HepG2 (cell line): ENCODE measurements around the gene ATXN7L2. TPM values are rescaled to one million over a fixed set of nuclear protein-coding genes. Genes with fewer than 3 reads are reported as not detected.

ENCODE experiments used
- ATAC-seq: fragments of 200-7000 bp; cut with Tn5 transposase; 3 replicates; pipeline ENCODE4 v1.9.1; 2020; ENCODE audit warnings: mild to moderate bottlenecking, moderate library complexity
- BruUV-seq: library from RNA; stranded (reverse); fragments of 400-500 nt; replicated peaks from 2 replicates; lab custom pipeline; 2021; lab: Mats Ljungman, UMichigan
- CTCF ChIA-PET: fragments of 300-600 bp; formaldehyde crosslinking; extraction: SDS; loops from one replicate; lab custom pipeline; 2021; ENCODE audit warnings: low total read pairs, inconsistent platforms, low intra/inter-chr PET ratio; lab: Yijun Ruan, JAX
- POLR2A ChIA-PET: fragments of 350-600 bp; sonication (Branson Sonifier 250); formaldehyde crosslinking; loops from one replicate; lab custom pipeline; 2020; ENCODE audit warnings: antibody characterized with exemption, inconsistent platforms; lab: Yijun Ruan, JAX
- DNase-seq: peaks from one replicate; pipeline ENCODE4 v3.0.0-alpha.2; 2015; ENCODE audit warnings: low spot score
- FAIRE-seq: peaks from 3 replicates; lab custom pipeline; 2011; peaks lifted over from hg19 to GRCh38; lab: Jason Lieb, UNC
- H2AFZ ChIP-seq: one replicate; pipeline ENCODE4 v1.6.1; 2011; ENCODE audit warnings: low read length, inconsistent platforms
- H3K27ac ChIP-seq: fragments of 300-600 bp; 3 replicates; pipeline ENCODE4 v1.8.0; 2011; ENCODE audit warnings: mixed run types, mild to moderate bottlenecking, mixed read lengths, low read length, inconsistent platforms; ENCODE audit not compliant: insufficient read depth; ENCODE audit errors: extremely low read length
- H3K27me3 ChIP-seq, 2 experiments: fragments of 200-600 bp in 1 of 2; 2 replicates in 1 of 2; 3 replicates in 1 of 2; pipeline versions ENCODE4 v1.6.0 to v1.8.0; 2011; ENCODE audit warnings: low read length in 2 of 2, mild to moderate bottlenecking in 2 of 2, moderate library complexity in 2 of 2, inconsistent platforms in 1 of 2; ENCODE audit not compliant: insufficient read depth in 2 of 2, control insufficient read depth in 1 of 2
- H3K36me3 ChIP-seq, 2 experiments: fragments of 200-600 bp in 1 of 2; replicated peaks in 1 of 2; 2 replicates in 1 of 2; 3 replicates in 1 of 2; pipeline versions ENCODE4 v1.5.1 to v1.8.0; 2011; ENCODE audit warnings: low read length in 2 of 2, inconsistent platforms in 1 of 2; ENCODE audit not compliant: insufficient read depth in 2 of 2, control insufficient read depth in 1 of 2
- H3K4me1 ChIP-seq: 2 replicates; pipeline ENCODE4 v1.5.1; 2012; ENCODE audit warnings: low read length, inconsistent platforms; ENCODE audit not compliant: insufficient read depth
- H3K4me2 ChIP-seq: 2 replicates; pipeline ENCODE4 v1.6.0; 2011; ENCODE audit warnings: low read depth, low read length, inconsistent platforms
- H3K4me3 ChIP-seq, 3 experiments: fragments of 200-600 bp in 1 of 3; sonication (generic), shearing (Covaris generic) in 1 of 3; replicated peaks in 1 of 3; 2 replicates each; pipeline ENCODE4 v1.5.1; 2011 to 2016; ENCODE audit warnings: low read length in 3 of 3, inconsistent platforms in 2 of 3, low read depth in 2 of 3, mild to moderate bottlenecking in 2 of 3, control low read depth in 1 of 3, mixed read lengths in 1 of 3; ENCODE audit not compliant: insufficient read depth in 1 of 3
- H3K79me2 ChIP-seq: one replicate; pipeline ENCODE4 v1.6.1; 2011; ENCODE audit warnings: low read length, inconsistent platforms; ENCODE audit not compliant: insufficient read depth
- H3K9ac ChIP-seq: 2 replicates; pipeline ENCODE4 v1.6.0; 2011; ENCODE audit warnings: mild to moderate bottlenecking, low read depth, low read length, inconsistent platforms; ENCODE audit not compliant: insufficient read depth
- H3K9me3 ChIP-seq: 2 replicates; pipeline ENCODE4 v1.5.1; 2012; ENCODE audit warnings: mild to moderate bottlenecking, low read length
- H4K20me1 ChIP-seq: 2 replicates; pipeline ENCODE4 v1.6.0; 2011; ENCODE audit warnings: inconsistent platforms, mild to moderate bottlenecking, low read length, moderate library complexity; ENCODE audit not compliant: insufficient read depth
- FOXK1 ChIP-seq: sonication (generic); formaldehyde crosslinking; IDR thresholded peaks from 2 replicates; pipeline ENCODE4 v1.4.0; 2020; ENCODE audit warnings: low read depth, missing genetic modification reagents, borderline replicate concordance
- JDP2 ChIP-seq: sonication (generic); formaldehyde crosslinking; IDR thresholded peaks from 2 replicates; pipeline ENCODE4 v1.8.1; 2022; ENCODE audit warnings: missing genetic modification reagents, borderline replicate concordance
- MATR3 ChIP-seq: sonication (generic); formaldehyde crosslinking; IDR thresholded peaks from 2 replicates; pipeline ENCODE4 v1.4.0; 2020; ENCODE audit warnings: missing genetic modification reagents
- PHB2 ChIP-seq: fragments of 450-650 bp; IDR thresholded peaks from 2 replicates; pipeline ENCODE4 v1.6.1; 2018; ENCODE audit not compliant: partially characterized antibody
- PITX1 ChIP-seq: sonication (generic); formaldehyde crosslinking; IDR thresholded peaks from 2 replicates; pipeline ENCODE4 v1.5.1; 2020; ENCODE audit warnings: mild to moderate bottlenecking, missing genetic modification reagents
- SALL2 ChIP-seq: sonication (generic); formaldehyde crosslinking; IDR thresholded peaks from 2 replicates; pipeline ENCODE4 v1.8.1; 2023; ENCODE audit warnings: mild to moderate bottlenecking, missing genetic modification reagents, inconsistent platforms
- SRF ChIP-seq: IDR thresholded peaks from 2 replicates; pipeline ENCODE4 v1.6.1; 2011; ENCODE audit warnings: mild to moderate bottlenecking, low read depth, low read length, moderate library complexity
- ZMYM3 ChIP-seq: sonication (generic); formaldehyde crosslinking; IDR thresholded peaks from 2 replicates; pipeline ENCODE4 v1.5.1; 2020; ENCODE audit warnings: mild to moderate bottlenecking, missing genetic modification reagents
- ZNF24 ChIP-seq: fragments of 450-650 bp; IDR thresholded peaks from 2 replicates; pipeline ENCODE4 v1.6.1; 2017; ENCODE audit warnings: antibody characterized with exemption, mild to moderate bottlenecking
- ZNF777 ChIP-seq: sonication (generic); formaldehyde crosslinking; IDR thresholded peaks from 2 replicates; pipeline ENCODE4 v1.4.0; 2020; ENCODE audit warnings: missing genetic modification reagents
- ZSCAN9 ChIP-seq: IDR thresholded peaks from 2 replicates; pipeline ENCODE4 v1.6.1; 2016; ENCODE audit warnings: borderline replicate concordance
- WGBS: methylation state at CpG from one replicate; pipeline ENCODE4 v1.1.6; 2017; ENCODE audit warnings: low lambda C conversion rate; 5-methylcytosine and 5-hydroxymethylcytosine counted together
- in situ Hi-C: cut with HindIII; loops from 2 replicates; pipeline ENCODE4 v1.10.0; 2017; ENCODE audit warnings: low pct_unique_long_range_greater_than_20kb; ENCODE audit not compliant: extremely low pct_ligation_motif_present
- intact Hi-C: fragments of 100-400 bp; cut with micrococcal nuclease; formaldehyde crosslinking; loops from one replicate; pipeline ENCODE4 v1.10.0; 2022; ENCODE audit not compliant: unreplicated experiment
- polyA plus RNA-seq, 8 experiments: library from polyadenylated mRNA; depleted of rRNA in 3 of 8; stranded (reverse) in 7 of 8; unstranded in 1 of 8; fragments of >200 nt; fragmentation: Illumina TruSeq in 4 of 8; extraction: Trizol in 4 of 8; gene quantifications; 2 replicates each; pipeline versions ENCODE4 v1.2.1 to v1.2.3, GENCODE V29; 2011 to 2016; ENCODE audit warnings: low read depth in 4 of 8, missing spikeins in 1 of 8, mixed read lengths in 1 of 8; ENCODE audit not compliant: insufficient read depth in 1 of 8
- total RNA-seq, 5 experiments: library from RNA; depleted of rRNA; stranded (reverse); fragments of >200 nt; fragmentation: Illumina TruSeq; extraction: Trizol; gene quantifications; 2 replicates each; pipeline ENCODE4 v1.2.3, GENCODE V29; 2016; ENCODE audit warnings: low read depth in 1 of 5
- TF ChIP-seq, protein P1 (sequence below): sonication (generic); formaldehyde crosslinking; IDR thresholded peaks from 2 replicates; pipeline ENCODE4 v1.4.0; 2020; ENCODE audit warnings: missing genetic modification reagents
- TF ChIP-seq, protein P2 (sequence below): sonication (generic); formaldehyde crosslinking; IDR thresholded peaks from 2 replicates; pipeline ENCODE4 v1.9.0; 2021; ENCODE audit warnings: missing genetic modification reagents, mild to moderate bottlenecking, borderline replicate concordance

The ATXN7L2 gene
- total and polyA plus RNA-seq, 2 of the 13 experiments (the other 11 are each of a cell fraction or from before 2014, with no cell fraction given): 2.7 to 2.8 TPM

GRCh38 chr1:109499081-109499480, 15.4 kb downstream of the ATXN7L2 start:
- WGBS: 94% methylated on average over 7 of the region's 7 CpGs
- no peak overlapping the region for H3K27ac ChIP-seq

More at GRCh38 chr1:109499081-109499480, 15.4 kb downstream of the ATXN7L2 start:
- H3K27me3 ChIP-seq: no peaks in the 10 kb centered on the region
- peaks cover 10% of the 10 kb centered on the region for H3K4me1 ChIP-seq
- H3K4me2 ChIP-seq: no peak overlapping the region
- DNase-seq (no peak), FAIRE-seq (no peak), ATAC-seq (no peak)
- intact Hi-C loops: no loop called here
- H3K4me3 ChIP-seq: no peak overlapping the region
- H3K9ac ChIP-seq: no peak overlapping the region
- in situ Hi-C loops: no loop called here
- peaks cover 2 to 6% of the 10 kb centered on the region in 2 experiments; a peak in 2 of 5 replicates for H3K36me3 ChIP-seq
- POLR2A ChIA-PET: no interaction called here
- TF ChIP-seq, protein P1, sequence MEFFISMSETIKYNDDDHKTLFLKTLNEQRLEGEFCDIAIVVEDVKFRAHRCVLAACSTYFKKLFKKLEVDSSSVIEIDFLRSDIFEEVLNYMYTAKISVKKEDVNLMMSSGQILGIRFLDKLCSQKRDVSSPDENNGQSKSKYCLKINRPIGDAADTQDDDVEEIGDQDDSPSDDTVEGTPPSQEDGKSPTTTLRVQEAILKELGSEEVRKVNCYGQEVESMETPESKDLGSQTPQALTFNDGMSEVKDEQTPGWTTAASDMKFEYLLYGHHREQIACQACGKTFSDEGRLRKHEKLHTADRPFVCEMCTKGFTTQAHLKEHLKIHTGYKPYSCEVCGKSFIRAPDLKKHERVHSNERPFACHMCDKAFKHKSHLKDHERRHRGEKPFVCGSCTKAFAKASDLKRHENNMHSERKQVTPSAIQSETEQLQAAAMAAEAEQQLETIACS (CRISPR knock-in tag): no peak
- TF ChIP-seq JDP2 (no peak), ZSCAN9 (CRISPR knock-in tag) (no peak), PITX1 (no peak), FOXK1 (CRISPR knock-in tag) (no peak), SRF (no peak), ZNF777 (CRISPR knock-in tag) (no peak), PHB2 (no peak), ZMYM3 (CRISPR knock-in tag) (no peak), SALL2 (CRISPR knock-in tag) (no peak), MATR3 (CRISPR knock-in tag) (no peak), ZNF24 (no peak)
- TF ChIP-seq, protein P2, sequence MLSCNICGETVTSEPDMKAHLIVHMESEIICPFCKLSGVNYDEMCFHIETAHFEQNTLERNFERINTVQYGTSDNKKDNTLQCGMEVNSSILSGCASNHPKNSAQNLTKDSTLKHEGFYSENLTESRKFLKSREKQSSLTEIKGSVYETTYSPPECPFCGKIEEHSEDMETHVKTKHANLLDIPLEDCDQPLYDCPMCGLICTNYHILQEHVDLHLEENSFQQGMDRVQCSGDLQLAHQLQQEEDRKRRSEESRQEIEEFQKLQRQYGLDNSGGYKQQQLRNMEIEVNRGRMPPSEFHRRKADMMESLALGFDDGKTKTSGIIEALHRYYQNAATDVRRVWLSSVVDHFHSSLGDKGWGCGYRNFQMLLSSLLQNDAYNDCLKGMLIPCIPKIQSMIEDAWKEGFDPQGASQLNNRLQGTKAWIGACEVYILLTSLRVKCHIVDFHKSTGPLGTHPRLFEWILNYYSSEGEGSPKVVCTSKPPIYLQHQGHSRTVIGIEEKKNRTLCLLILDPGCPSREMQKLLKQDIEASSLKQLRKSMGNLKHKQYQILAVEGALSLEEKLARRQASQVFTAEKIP (CRISPR knock-in tag): no peak
- H4K20me1 ChIP-seq: no peaks in the 10 kb centered on the region
- H3K9me3 ChIP-seq: no peaks in the 10 kb centered on the region
- H3K79me2 ChIP-seq: no peaks in the 10 kb centered on the region
- no peak overlapping the region for H2AFZ ChIP-seq
- BruUV-seq: no TSS peak
- CTCF ChIA-PET: interaction anchor here (0.7 to 5.1 kb wide), 2 partner anchors 31 to 34 kb away, joined by 3 to 81 read pairs; no protein-coding TSS in a partner anchor
